ENCODE results near the gene ZNF524. TPM values are rescaled to one million over a fixed set of nuclear protein-coding genes. Genes with fewer than 3 reads are reported as not detected.

Gene ZNF524
- total and polyA plus RNA-seq, 10 of the 15 experiments (the other 5 are each of a cell fraction or from before 2014, with no cell fraction given): 0.47 to 18.6 (median 12.4) TPM; not detected in 1

DNA sequence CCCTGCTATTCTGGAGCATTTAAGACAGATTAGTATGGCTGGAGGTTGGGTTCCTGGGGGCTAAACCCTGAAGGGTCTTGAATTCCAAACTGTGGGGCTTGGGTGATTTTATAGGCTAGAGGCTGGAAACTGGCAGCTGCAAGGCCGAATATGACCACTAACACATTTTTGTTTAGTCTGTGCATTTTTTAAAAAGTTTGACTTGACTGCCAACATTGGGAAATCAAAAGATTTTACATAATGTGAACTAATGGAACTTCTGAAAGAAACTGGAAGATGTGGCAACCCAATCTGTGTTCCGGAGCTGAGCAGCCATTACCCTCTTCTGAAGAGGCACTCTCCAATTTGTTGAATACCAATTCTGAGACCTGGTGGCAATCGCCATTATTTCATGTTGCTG is 19.2 kb downstream of the ZNF524 start (continued):
- TF ChIP-seq, protein P1, sequence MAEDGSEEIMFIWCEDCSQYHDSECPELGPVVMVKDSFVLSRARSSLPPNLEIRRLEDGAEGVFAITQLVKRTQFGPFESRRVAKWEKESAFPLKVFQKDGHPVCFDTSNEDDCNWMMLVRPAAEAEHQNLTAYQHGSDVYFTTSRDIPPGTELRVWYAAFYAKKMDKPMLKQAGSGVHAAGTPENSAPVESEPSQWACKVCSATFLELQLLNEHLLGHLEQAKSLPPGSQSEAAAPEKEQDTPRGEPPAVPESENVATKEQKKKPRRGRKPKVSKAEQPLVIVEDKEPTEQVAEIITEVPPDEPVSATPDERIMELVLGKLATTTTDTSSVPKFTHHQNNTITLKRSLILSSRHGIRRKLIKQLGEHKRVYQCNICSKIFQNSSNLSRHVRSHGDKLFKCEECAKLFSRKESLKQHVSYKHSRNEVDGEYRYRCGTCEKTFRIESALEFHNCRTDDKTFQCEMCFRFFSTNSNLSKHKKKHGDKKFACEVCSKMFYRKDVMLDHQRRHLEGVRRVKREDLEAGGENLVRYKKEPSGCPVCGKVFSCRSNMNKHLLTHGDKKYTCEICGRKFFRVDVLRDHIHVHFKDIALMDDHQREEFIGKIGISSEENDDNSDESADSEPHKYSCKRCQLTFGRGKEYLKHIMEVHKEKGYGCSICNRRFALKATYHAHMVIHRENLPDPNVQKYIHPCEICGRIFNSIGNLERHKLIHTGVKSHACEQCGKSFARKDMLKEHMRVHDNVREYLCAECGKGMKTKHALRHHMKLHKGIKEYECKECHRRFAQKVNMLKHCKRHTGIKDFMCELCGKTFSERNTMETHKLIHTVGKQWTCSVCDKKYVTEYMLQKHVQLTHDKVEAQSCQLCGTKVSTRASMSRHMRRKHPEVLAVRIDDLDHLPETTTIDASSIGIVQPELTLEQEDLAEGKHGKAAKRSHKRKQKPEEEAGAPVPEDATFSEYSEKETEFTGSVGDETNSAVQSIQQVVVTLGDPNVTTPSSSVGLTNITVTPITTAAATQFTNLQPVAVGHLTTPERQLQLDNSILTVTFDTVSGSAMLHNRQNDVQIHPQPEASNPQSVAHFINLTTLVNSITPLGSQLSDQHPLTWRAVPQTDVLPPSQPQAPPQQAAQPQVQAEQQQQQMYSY (CRISPR knock-in tag; IDR thresholded peaks at IDR 0.05): no peak
- TF ChIP-seq ZNF274 (IDR thresholded peaks at IDR 0.05; ENCODE audit: insufficient read depth, insufficient read length): no peak
- TF ChIP-seq, protein P2, sequence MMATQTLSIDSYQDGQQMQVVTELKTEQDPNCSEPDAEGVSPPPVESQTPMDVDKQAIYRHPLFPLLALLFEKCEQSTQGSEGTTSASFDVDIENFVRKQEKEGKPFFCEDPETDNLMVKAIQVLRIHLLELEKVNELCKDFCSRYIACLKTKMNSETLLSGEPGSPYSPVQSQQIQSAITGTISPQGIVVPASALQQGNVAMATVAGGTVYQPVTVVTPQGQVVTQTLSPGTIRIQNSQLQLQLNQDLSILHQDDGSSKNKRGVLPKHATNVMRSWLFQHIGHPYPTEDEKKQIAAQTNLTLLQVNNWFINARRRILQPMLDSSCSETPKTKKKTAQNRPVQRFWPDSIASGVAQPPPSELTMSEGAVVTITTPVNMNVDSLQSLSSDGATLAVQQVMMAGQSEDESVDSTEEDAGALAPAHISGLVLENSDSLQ (IDR thresholded peaks at IDR 0.05): no peak
- TF ChIP-seq EED (IDR thresholded peaks at IDR 0.05; ENCODE audit: low read depth): no peak
- no peak for TF ChIP-seq SREBF1 (IDR thresholded peaks at IDR 0.05; ENCODE audit: low read length)
- TF ChIP-seq ATF7 (IDR thresholded peaks at IDR 0.05; ENCODE audit: low read depth): no peak
- no peak for TF ChIP-seq ETV6 (conservative IDR thresholded peaks at IDR 0.05 in 1 of 2, IDR thresholded peaks at IDR 0.05 in 1 of 2; ENCODE audit: borderline replicate concordance in 1 of 2, low read depth in 1 of 2)

Data from GM12878 (cell line).